ENCODE measurements around the gene MINDY1. TPM values are rescaled to one million over a fixed set of nuclear protein-coding genes. Genes with fewer than 3 reads are reported as not detected.
A peak's percentile ranks its signal among the peaks of the same experiment; 100 is the strongest.

MINDY1 gene
- total RNA-seq, 1 donor from 2014 or later: 7.7 TPM

DNA sequence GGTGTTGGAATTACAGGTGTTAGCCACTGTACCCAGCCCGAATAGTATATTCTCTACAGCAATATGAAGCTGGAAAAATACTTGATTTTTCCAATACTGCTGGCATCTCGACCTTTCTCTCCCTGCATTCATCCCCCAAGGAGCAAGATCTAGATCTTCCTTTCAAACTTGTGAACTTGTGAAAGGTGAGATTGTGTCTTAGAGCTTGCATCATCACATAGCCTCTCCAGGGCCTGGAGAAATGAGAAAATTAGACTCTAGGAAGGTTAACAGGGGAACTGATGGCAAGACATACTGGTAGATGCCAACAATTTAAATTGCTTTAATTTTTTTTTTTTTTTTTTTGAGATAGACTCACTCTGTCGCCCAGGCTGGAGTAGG is 3.6 kb upstream of the MINDY1 start:
- no peak overlapping the region for H3K4me3 ChIP-seq (ENCODE audit: low read depth, low read length)
- H3K27me3 ChIP-seq (ENCODE audit: control insufficient read depth, insufficient read depth, low read length): no peaks in the 10 kb centered on the region
- H3K36me3 ChIP-seq (ENCODE audit: control insufficient read depth, insufficient read depth, low read length): no peaks in the 10 kb centered on the region
- TF ChIP-seq, protein P1, sequence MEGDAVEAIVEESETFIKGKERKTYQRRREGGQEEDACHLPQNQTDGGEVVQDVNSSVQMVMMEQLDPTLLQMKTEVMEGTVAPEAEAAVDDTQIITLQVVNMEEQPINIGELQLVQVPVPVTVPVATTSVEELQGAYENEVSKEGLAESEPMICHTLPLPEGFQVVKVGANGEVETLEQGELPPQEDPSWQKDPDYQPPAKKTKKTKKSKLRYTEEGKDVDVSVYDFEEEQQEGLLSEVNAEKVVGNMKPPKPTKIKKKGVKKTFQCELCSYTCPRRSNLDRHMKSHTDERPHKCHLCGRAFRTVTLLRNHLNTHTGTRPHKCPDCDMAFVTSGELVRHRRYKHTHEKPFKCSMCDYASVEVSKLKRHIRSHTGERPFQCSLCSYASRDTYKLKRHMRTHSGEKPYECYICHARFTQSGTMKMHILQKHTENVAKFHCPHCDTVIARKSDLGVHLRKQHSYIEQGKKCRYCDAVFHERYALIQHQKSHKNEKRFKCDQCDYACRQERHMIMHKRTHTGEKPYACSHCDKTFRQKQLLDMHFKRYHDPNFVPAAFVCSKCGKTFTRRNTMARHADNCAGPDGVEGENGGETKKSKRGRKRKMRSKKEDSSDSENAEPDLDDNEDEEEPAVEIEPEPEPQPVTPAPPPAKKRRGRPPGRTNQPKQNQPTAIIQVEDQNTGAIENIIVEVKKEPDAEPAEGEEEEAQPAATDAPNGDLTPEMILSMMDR (IDR thresholded peaks at IDR 0.05; ENCODE audit: insufficient read depth, low read length, poor library complexity, severe bottlenecking): no peak
- no peak for DNase-seq (ENCODE audit: low read depth)

DNA sequence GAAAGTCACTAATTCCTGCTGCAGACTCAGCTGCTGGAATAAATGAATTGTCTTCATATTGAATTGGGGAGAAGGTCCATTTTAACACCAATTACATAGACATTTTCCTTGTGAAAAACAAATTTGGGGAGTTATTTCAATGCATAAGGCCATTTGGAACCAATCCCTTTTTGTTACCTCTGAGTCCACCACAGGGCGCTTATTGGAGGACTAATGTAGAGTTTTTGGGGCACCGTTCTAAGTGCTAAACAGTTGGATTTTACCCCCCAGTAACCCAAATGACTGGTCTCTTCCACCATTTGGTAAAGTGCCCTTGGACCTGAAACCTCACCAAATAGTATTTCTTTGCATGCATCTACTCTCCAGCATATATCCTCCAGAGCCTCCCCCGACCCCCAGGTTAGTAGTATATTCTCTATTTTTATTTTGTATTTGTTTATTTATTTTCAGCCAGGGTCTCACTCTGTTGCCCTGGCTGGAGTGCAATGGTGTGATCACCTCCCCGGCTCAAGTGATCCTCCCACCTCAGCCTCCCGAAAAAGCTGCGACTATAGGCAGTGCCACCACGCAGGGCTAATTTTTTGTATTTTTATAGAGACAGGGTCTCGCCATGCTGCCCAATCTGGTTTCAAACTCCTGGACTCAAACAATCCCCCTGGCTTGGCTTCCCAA is 3.1 kb upstream of the MINDY1 start:
- TF ChIP-seq, protein P1 (IDR thresholded peaks at IDR 0.05; ENCODE audit: insufficient read depth, low read length, poor library complexity, severe bottlenecking): no peak

DNA sequence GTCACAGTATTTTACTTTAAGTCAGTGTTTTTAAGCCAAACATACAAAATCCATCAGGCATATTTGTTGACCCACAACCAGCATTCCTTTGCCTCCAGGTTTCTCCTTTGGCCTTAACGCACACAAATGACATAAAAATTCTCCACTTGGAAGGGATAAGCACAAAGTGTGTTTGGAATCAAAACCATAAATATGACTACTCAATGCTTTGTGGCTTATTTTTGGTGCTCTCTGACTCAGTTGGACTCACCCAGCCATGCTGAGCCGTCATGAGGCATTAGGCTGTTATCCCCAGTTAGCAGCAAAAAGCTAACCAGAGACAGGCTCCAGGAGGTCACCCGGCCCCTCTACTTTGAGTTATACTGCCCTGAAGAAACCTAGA is 2.5 kb upstream of the MINDY1 start:
- no peaks in the 10 kb centered on the region for H3K27me3 ChIP-seq (ENCODE audit: control insufficient read depth, insufficient read depth, low read length)
- H3K4me3 ChIP-seq (ENCODE audit: low read depth, low read length): peak overlapping the region; percentile 79
- H3K36me3 ChIP-seq (ENCODE audit: control insufficient read depth, insufficient read depth, low read length): no peaks in the 10 kb centered on the region
- TF ChIP-seq, protein P1 (IDR thresholded peaks at IDR 0.05; ENCODE audit: insufficient read depth, low read length, poor library complexity, severe bottlenecking): no peak
- DNase-seq (ENCODE audit: low read depth): no peak

More for the DNA sequence above, 3.1 kb upstream of the MINDY1 start:
- no peak overlapping the region for H3K4me3 ChIP-seq (ENCODE audit: low read depth, low read length)
- no peaks in the 10 kb centered on the region for H3K36me3 ChIP-seq (ENCODE audit: control insufficient read depth, insufficient read depth, low read length)
- DNase-seq (ENCODE audit: low read depth): no peak
- H3K27me3 ChIP-seq (ENCODE audit: control insufficient read depth, insufficient read depth, low read length): no peaks in the 10 kb centered on the region

DNA sequence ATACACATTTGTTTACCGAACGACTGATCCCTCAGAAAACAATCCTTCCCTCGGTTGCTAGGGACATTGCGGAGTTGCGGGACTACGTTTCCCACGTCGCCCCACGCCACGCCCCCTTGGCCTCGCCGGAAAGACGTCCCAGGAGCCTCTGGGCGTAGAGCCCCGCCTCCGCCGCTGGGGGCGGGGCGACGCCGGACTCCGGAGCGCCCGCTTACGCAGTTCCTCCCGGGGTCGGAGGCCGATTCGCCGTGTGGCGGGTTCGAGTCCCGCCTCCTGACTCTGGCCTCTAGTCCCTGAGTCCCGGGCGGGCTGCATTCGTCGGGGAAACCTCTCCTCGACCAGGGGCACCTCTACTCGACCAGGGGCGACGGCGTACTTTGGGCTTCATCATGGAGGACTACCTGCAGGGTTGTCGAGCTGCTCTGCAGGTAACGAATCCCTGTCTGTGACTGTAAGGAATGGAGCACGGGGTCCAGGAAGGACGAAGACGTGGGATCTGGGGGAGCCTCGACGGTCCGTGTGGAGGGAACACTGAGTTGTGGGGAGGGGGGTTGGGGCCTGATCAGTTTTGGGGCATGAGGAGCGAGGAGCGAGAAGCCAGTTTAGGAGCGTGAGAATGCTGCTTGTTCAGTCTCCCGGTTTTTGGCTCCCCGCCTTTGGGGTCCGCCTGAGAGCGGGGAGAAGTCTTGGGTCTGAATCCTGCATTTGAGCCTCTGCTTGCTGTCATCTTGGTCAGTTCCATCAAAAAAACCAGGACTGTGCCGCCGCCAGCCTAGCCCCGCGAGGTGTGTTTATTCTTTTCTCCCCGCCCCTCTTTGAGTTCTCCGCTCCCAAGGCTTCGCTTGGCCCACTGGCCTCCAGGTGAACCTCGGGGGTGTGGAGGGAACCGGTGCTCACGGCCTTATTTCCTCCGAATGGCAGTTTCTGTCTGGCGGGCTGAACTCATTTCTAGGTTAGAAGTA is 1.8 kb upstream of the MINDY1 start, which contains the start of gene PRUNE1:
PRUNE1 (plus strand) TSS at position 206 of the 962 bp plus-strand sequence; CDS start at position 390, 184 bp downstream.
- TF ChIP-seq, protein P1 (IDR thresholded peaks at IDR 0.05; ENCODE audit: insufficient read depth, low read length, poor library complexity, severe bottlenecking): no peak

DNA sequence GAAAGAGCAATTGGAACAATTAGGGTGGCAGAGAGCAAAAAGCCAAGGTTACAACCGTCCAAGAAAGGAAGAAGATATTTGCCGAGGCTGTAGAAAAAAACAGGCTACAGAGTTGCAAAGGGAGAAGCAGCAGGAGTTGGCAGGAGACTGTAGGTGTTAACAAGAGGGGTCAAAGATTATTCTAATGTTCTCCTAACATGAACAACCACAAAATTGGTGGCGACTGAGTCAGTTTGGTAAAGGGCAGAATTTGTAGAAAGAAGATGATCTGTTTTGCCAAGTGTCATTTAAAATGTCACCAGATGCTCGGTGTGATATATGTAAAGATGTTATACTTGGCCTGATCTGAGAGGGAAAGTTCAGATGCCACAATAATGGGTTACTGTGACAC is 1.1 kb upstream of the MINDY1 start:
- no peaks in the 10 kb centered on the region for H3K36me3 ChIP-seq (ENCODE audit: control insufficient read depth, insufficient read depth, low read length)

More for the DNA sequence above, 1.8 kb upstream of the MINDY1 start, which contains the start of gene PRUNE1:
- H3K27me3 ChIP-seq (ENCODE audit: control insufficient read depth, insufficient read depth, low read length): no peaks in the 10 kb centered on the region
- peak within 1 kb of the TSS; percentile 79 for H3K4me3 ChIP-seq (ENCODE audit: low read depth, low read length)
- peak; percentile 79 for DNase-seq (ENCODE audit: low read depth)
- no peaks in the 10 kb centered on the region for H3K36me3 ChIP-seq (ENCODE audit: control insufficient read depth, insufficient read depth, low read length)

More for the DNA sequence above, 1.1 kb upstream of the MINDY1 start:
- no peak for DNase-seq (ENCODE audit: low read depth)
- Histone ChIP-seq H3K27me3 (ENCODE audit: control insufficient read depth, insufficient read depth, low read length) (no peaks in the 10 kb centered on the region), H3K4me3 (ENCODE audit: low read depth, low read length) (peak overlapping the region; percentile 79)
- TF ChIP-seq, protein P1 (IDR thresholded peaks at IDR 0.05; ENCODE audit: insufficient read depth, low read length, poor library complexity, severe bottlenecking): no peak

Measured in kidney epithelial cell (primary cell).